Bronchial epithelial cell (primary cell): ENCODE data around the gene KCNT2. TPM values are rescaled to one million over a fixed set of nuclear protein-coding genes. Genes with fewer than 3 reads are reported as not detected.

Experiments used
- DNase-seq: peaks from one replicate; pipeline ENCODE4 v3.0.0-alpha.2; 2010; ENCODE audit warnings: low read depth
- FAIRE-seq: peaks from 2 replicates; lab custom pipeline; 2011; peaks lifted over from hg19 to GRCh38; lab: Jason Lieb, UNC
- H3K27me3 ChIP-seq: 2 replicates; pipeline ENCODE4 v1.5.1; 2011; ENCODE audit warnings: low read length; ENCODE audit not compliant: control insufficient read depth, insufficient read depth
- H3K36me3 ChIP-seq: 2 replicates; pipeline ENCODE4 v1.5.1; 2011; ENCODE audit warnings: low read length; ENCODE audit not compliant: control insufficient read depth, insufficient read depth
- H3K4me3 ChIP-seq: 2 replicates; pipeline ENCODE4 v1.5.1; 2011; ENCODE audit warnings: mild to moderate bottlenecking, low read depth, low read length, control low read depth
- CTCF ChIP-seq: IDR thresholded peaks from 2 replicates; pipeline ENCODE4 v1.5.1; 2011; ENCODE audit warnings: mild to moderate bottlenecking, moderate library complexity, low read length, control low read depth, inconsistent platforms; ENCODE audit not compliant: insufficient read depth, severe bottlenecking
- total RNA-seq: library from RNA; depleted of rRNA; stranded (reverse); fragments of >200 nt; gene quantifications from 2 replicates; pipeline ENCODE4 v1.2.1, GENCODE V29; 2014

Gene KCNT2
- total RNA-seq, 1 donor from 2014 or later = under 0.01 TPM

- DNase-seq (no peak), FAIRE-seq (no peak)
- H3K4me3 ChIP-seq = no peak overlapping the region
- H3K27me3 ChIP-seq = no peaks in the 10 kb centered on the region
- H3K36me3 ChIP-seq = no peaks in the 10 kb centered on the region
- TF ChIP-seq CTCF = no peak
Observed at GRCh38 chr1:196637606-196638005, 29.4 kb upstream of the KCNT2 start.

GRCh38 chr1:196628838-196629237 is 20.6 kb upstream of the KCNT2 start:
- no peak for TF ChIP-seq CTCF
- Histone ChIP-seq H3K27me3 (no peaks in the 10 kb centered on the region), H3K36me3 (no peaks in the 10 kb centered on the region), H3K4me3 (no peak overlapping the region)
- FAIRE-seq (no peak), DNase-seq (no peak)

GRCh38 chr1:196623079-196623478 is 14.8 kb upstream of the KCNT2 start:
- TF ChIP-seq CTCF = no peak
- FAIRE-seq = no peak

GRCh38 chr1:196619721-196620120 is 11.5 kb upstream of the KCNT2 start:
- no peak for TF ChIP-seq CTCF
- Histone ChIP-seq H3K4me3 (no peak overlapping the region), H3K36me3 (no peaks in the 10 kb centered on the region), H3K27me3 (no peaks in the 10 kb centered on the region)
- DNase-seq (no peak), FAIRE-seq (no peak)

More at GRCh38 chr1:196623079-196623478, 14.8 kb upstream of the KCNT2 start:
- H3K4me3 ChIP-seq = no peak overlapping the region
- DNase-seq = no peak
- H3K36me3 ChIP-seq = no peaks in the 10 kb centered on the region
- H3K27me3 ChIP-seq = no peaks in the 10 kb centered on the region

- no peaks in the 10 kb centered on the region for H3K27me3 ChIP-seq
- no peak for FAIRE-seq
- no peak for TF ChIP-seq CTCF
- H3K4me3 ChIP-seq = no peak overlapping the region
- no peak for DNase-seq
- H3K36me3 ChIP-seq = no peaks in the 10 kb centered on the region
Observed at GRCh38 chr1:196611873-196612272, 3.6 kb upstream of the KCNT2 start.

GRCh38 chr1:196609370-196609737 is 1.1 kb upstream of the KCNT2 start:
- Histone ChIP-seq H3K36me3 (no peaks in the 10 kb centered on the region), H3K27me3 (no peaks in the 10 kb centered on the region), H3K4me3 (no peak overlapping the region)
- DNase-seq (no peak), FAIRE-seq (no peak)
- TF ChIP-seq CTCF = no peak
